ENCODE data around the gene TOR4A. TPM values are rescaled to one million over a fixed set of nuclear protein-coding genes. Genes with fewer than 3 reads are reported as not detected.
"Not testable (repeated sequence)": the region's sequence is repeated elsewhere in the genome, so short reads cannot be mapped to it uniquely, and the experiment has no call there.

TOR4A gene
- total RNA-seq, 1 donor from 2014 or later = 61.6 TPM

DNA sequence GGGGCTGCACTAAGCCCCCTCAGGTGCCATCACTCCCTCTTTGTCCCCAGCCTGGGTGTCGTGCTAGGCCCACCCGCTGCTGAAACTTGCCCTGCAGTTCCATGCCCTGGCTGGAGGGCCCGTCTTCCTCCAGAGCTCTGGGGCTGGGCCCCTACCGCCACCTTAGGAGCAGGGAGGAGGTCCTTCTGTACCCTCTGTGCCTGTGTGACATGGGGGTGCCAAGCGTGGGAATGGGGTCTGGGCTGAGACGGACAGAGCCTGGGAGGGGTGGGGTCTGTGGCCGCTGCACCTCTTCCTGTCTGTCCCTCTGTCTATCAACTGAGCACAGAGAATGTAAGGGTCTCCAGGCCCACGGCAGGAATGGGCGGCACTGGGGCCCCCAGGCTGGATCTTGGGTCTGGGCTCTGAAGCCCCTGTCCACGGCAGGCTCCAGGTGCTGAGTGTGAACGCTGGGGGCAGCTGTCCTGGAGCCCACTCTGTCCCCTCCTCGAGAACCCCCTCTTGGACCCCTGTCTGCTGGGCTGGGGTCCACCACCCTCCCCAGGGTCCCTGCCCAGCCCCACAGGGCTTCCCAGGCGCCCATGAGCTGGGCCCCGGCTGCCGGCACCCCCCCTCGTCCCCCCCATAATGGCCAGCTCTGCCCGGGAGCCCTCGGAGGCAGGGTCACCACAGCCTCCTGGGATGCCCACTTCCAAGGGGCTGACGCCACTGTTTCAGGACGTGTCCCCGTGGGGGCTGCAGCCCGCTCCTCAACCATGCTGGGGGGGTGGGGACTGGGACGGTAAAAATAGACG lies 40.4 kb downstream of the TOR4A start:
- no peak for DNase-seq (ENCODE audit: low spot score)

DNA sequence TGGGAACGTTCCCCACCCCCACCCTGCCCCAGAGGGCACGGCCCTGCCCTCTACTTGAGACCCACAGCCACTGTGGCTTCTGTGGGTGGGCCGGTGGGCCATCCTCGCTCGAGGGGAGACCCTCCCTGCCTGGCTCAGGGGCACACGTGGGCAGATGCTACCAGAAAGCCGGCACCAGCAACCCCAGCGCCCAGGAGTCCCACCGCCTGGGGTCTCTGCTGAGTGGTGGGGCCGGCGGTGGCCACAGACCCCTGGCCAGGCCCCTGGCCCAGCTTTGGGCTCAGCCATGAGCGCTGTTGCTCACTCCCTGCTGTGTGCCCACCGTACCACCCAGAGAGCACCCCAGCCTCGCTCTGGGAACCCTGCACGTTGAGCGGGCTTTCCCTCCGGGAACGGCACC lies 41.1 kb downstream of the TOR4A start:
- DNase-seq (ENCODE audit: low spot score) = no peak

DNA sequence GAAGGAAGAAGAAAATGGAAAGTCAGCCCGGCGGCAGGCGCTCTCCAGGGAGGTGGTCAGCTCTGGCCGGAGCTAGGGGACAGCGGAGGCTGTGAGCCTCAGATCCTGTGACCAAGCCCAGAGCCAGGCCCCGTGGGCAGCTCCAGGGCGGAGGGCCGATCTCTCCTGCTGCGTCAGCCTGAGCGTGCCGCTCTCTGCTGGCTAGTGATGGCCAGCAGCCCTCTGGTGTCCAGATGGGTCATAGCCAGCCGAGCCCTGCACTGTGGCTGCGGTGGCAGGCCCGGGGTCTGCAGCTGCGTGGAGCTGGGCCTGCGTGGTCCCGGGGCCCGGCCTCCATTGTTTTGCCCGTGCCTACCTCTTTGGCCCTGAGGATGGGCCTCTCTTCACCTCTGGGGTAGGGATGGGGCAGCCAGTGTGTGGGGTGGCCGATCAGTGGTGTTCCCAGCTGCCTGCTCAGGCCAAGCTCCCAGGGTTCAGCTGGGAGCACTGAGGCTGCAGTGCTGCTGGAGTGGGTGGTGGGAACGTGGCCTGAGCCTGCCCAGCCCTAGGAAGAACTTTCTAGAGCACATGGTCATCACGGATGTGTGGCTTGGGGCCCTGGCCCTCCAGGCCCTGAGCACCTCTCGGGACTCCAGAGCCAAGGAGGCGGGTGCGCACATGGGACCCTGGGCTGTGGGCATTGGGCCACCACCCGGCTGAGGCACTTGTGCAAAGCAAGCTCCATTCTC lies 41.6 kb downstream of the TOR4A start:
- DNase-seq (ENCODE audit: low spot score) = no peak

- no peak for DNase-seq (ENCODE audit: low spot score)
Observed at GRCh38 chr9:137319739-137320551, 42.4 kb downstream of the TOR4A start.

DNA sequence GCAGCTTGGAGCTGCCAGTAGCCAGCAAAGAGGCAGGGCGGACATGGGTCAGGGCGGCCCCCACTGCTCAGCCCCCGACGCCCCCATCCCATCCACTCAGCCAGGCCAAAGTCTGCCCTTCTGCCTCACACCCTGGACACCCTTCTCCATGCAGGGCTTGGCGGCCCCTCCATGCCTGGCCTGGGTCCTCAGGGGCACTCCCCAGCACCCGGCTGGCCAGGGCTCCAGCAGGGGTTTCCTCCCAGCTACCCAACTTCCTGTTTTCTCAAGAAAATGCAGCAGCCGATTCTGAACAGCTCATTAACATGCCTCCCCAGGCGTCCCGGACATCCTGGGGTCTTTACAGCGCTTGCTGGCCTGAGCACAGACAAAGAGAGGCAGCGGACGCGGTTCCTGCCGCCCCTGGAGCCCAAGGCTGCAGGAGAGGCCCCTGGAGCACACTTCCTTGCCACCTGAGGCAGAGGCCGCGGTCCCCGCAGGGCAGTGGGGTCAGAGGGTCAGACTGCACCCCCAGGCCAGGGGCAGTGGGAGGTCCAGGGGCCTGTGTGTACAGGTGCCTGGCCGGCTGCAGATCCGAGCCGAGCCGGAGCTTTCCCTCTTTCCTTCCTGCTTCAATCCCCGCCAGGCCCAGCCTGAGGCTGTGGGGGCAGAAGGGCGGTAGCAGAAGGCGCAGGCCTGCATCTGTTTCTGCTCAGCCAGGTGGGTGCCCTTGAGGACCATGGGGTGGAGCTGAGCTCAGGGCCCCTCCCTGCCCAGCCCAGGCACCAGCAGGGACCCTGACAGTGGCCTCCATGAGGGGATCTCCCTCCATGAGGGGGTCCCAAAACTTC lies 43.2 kb downstream of the TOR4A start:
- DNase-seq (ENCODE audit: low spot score) = no peak

- DNase-seq (ENCODE audit: low spot score) = no peak
Observed at GRCh38 chr9:137321726-137322361, 44.3 kb downstream of the TOR4A start.

GRCh38 chr9:137323531-137324331 lies 46.2 kb downstream of the TOR4A start:
- DNase-seq (ENCODE audit: low spot score) = no peak

- DNase-seq (ENCODE audit: low spot score) = no peak
Observed at GRCh38 chr9:137325124-137325523, 47.6 kb downstream of the TOR4A start.

DNA sequence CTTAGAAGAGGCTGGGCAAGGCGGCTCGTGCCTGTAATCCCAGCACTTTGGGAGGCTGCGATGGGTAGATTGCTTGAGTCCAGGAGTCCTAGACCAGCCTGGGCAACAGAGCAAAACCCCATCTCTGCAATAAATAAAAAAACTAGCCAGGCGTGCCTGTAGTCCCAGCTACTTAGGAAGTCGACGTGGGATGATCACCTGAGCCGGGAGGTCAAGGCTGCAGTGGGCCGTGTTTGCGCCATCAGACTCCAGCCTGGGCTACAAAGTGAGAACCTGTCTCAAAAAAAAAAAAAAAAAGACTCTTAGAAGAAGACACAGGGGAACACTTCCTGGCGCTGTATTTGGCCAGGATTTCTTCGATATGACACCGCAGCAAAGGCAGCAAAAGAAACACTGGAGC lies 48.3 kb downstream of the TOR4A start:
- no peak for DNase-seq (ENCODE audit: low spot score)

- no peak for DNase-seq (ENCODE audit: low spot score)
Observed at GRCh38 chr9:137326445-137327065, 49.0 kb downstream of the TOR4A start.

DNA sequence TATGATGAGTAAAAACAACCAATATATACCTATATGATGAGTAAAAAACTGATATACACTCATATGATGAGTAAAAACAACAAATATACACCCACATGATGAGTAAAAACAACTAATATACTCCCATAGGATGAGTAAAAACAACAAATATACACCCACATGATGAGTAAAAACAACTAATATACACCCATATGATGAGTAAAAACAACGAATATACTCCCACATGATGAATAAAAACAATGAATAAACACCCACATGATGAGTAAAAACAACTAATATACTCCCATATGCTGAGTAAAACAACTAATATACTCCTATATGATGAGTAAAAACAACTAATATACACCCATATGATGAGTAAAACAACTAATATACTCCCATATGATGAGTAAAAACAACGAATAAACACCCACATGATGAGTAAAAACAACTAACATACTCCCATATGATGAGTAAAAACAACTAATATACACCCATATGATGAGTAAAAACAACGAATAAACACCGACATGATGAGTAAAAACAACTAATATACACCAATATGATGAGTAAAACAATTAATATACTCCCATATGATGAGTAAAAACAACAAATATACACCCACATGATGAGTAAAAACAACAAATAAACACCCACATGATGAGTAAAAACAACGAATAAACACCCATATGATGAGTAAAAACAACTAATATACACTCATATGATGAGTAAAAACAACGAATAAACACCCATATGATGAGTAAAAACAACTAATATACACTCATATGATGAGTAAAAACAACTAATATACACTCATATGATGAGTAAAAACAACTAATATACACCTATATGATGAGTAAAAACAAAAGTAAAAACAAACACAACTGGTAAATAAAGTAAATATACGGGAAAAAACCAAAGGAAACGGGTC lies 50.4 kb downstream of the TOR4A start:
- not testable (repeated sequence) for DNase-seq (ENCODE audit: low spot score)

DNA sequence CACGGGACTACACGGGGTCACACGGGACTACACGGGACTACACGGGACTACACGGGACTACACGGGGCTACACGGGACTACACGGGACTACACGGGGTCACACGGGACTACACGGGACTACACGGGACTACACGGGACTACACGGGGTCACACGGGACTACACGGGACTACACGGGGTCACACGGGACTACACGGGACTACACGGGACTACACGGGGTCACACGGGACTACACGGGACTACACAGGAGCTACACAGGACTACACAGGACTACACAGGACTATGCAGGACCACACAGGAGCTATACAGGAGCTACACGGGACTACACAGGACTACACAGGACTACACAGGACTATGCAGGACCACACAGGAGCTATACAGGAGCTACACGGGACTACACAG lies 52.1 kb downstream of the TOR4A start:
- not testable (repeated sequence) for DNase-seq (ENCODE audit: low spot score)

GRCh38 chr9:137330689-137331088 lies 53.2 kb downstream of the TOR4A start:
- no peak for DNase-seq (ENCODE audit: low spot score)

DNA sequence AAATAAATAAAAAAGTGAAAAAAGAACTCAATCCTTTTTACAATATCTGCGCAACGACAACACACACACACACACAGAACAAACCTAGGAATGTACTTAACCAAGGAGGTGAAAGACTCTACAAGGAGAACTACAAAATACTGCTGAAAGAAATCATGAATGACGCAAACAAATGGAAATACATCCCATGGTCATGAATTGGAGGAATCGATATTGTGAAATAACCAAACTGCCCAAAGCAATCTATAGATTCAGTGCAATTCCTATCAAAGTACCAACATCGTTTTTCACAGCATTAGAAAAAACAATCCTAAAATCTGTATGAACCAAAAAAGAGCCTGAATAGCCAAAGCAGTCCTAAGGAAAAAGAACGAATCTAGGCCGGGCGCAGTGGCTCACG lies 54.4 kb downstream of the TOR4A start:
- no peak for DNase-seq (ENCODE audit: low spot score)

All from mucosa of gallbladder (tissue), 1 donor.